MCF 10A (cell line): ENCODE results near the gene KRT76. TPM values are rescaled to one million over a fixed set of nuclear protein-coding genes. Genes with fewer than 3 reads are reported as not detected.

Experiments
- BruUV-seq: library from RNA; stranded (reverse); fragments of 400-500 nt; replicated peaks from 2 replicates; lab custom pipeline; 2021; lab: Mats Ljungman, UMichigan
- CTCF ChIA-PET: fragments of 300-600 bp; sonication (Branson Sonifier 250); formaldehyde crosslinking; extraction: SDS; loops from one replicate; lab custom pipeline; 2021; ENCODE audit warnings: antibody characterized with exemption, inconsistent platforms; lab: Yijun Ruan, JAX
- POLR2A ChIA-PET: fragments of 300-600, 350-650 bp; sonication (Branson Sonifier 250); formaldehyde crosslinking; extraction: SDS; loops from one replicate; lab custom pipeline; 2020; ENCODE audit warnings: antibody characterized with exemption, inconsistent platforms; lab: Yijun Ruan, JAX
- DNase-seq: peaks from one replicate; pipeline ENCODE4 v3.0.0-alpha.2; 2018; ENCODE audit not compliant: unreplicated experiment
- H3K27ac Mint-ChIP-seq: one replicate; pipeline ENCODE4 v1.8.0; 2022; ENCODE audit warnings: mild to moderate bottlenecking, low read depth, mixed read lengths; ENCODE audit not compliant: unreplicated experiment
- H3K27me3 Mint-ChIP-seq: one replicate; pipeline ENCODE4 v1.8.0; 2022; ENCODE audit warnings: mixed read lengths; ENCODE audit not compliant: insufficient read depth, unreplicated experiment
- H3K36me3 Mint-ChIP-seq: one replicate; pipeline ENCODE4 v1.8.0; 2022; ENCODE audit warnings: mild to moderate bottlenecking, moderate library complexity, mixed read lengths; ENCODE audit not compliant: insufficient read depth, unreplicated experiment
- H3K4me1 Mint-ChIP-seq: one replicate; pipeline ENCODE4 v1.8.0; 2022; ENCODE audit warnings: mixed read lengths; ENCODE audit not compliant: insufficient read depth, unreplicated experiment
- H3K4me3 Mint-ChIP-seq: one replicate; pipeline ENCODE4 v1.8.0; 2022; ENCODE audit warnings: mild to moderate bottlenecking, moderate library complexity, mixed read lengths; ENCODE audit not compliant: unreplicated experiment
- H3K9me3 Mint-ChIP-seq: one replicate; pipeline ENCODE4 v1.8.0; 2022; ENCODE audit warnings: mixed read lengths; ENCODE audit not compliant: unreplicated experiment
- intact Hi-C: fragments of 100-400 bp; cut with micrococcal nuclease; formaldehyde crosslinking; loops from 2 replicates; pipeline ENCODE4 v1.14.1; 2022
- total RNA-seq: library from RNA; stranded (reverse); gene quantifications from 2 replicates; pipeline ENCODE4 v1.2.3, GENCODE V29; 2022
- TF ChIP-seq, protein P1 (sequence below): fragments of 200-600 bp; IDR thresholded peaks from one replicate; pipeline ENCODE4 v1.8.0; 2022; ENCODE audit warnings: antibody characterized with exemption, mild to moderate bottlenecking; ENCODE audit not compliant: unreplicated experiment

KRT76 gene
- total RNA-seq, 1 experiment from 2014 or later = not detected

DNA sequence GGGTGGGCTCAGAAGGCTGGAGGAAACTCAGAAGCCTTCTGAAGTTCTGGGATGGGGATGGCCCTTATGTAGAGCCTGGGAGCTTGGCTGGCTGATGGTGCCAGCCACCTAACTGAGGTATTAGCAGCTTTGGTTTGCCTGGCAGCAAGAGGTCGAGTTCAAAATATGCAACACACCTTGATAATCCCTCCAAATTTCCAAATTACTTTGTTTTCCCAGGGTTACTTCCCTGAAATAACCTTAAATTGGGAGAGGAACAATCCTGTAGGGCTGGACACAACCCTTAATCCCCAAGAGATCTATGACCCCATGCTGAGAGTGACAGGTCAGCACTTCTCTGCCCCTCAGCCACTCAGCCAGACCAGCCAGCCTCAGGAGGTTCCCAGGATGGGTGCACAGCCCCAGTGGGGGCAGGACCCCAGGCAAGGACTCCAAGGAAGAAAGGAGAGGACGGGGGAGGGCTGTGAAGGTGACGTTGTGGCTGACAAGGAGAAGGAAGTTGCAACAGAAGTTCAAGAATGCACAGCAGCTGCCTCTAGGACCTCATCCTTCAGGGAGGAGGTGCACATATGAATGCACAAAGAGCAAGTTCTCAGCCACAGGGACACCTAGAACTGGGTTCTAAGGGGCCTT, 55.2 kb downstream of the KRT76 start:
- ChIA-PET POLR2A (no interaction called here), CTCF (no interaction called here)
- Mint-ChIP-seq H3K9me3 (no peaks in the 10 kb centered on the region), H3K36me3 (no peaks in the 10 kb centered on the region), H3K27ac (no peak overlapping the region), H3K27me3 (peaks cover 31% of the 10 kb centered on the region), H3K4me3 (no peak overlapping the region), H3K4me1 (no peaks in the 10 kb centered on the region)
- BruUV-seq = no TSS peak
- TF ChIP-seq, protein P1, sequence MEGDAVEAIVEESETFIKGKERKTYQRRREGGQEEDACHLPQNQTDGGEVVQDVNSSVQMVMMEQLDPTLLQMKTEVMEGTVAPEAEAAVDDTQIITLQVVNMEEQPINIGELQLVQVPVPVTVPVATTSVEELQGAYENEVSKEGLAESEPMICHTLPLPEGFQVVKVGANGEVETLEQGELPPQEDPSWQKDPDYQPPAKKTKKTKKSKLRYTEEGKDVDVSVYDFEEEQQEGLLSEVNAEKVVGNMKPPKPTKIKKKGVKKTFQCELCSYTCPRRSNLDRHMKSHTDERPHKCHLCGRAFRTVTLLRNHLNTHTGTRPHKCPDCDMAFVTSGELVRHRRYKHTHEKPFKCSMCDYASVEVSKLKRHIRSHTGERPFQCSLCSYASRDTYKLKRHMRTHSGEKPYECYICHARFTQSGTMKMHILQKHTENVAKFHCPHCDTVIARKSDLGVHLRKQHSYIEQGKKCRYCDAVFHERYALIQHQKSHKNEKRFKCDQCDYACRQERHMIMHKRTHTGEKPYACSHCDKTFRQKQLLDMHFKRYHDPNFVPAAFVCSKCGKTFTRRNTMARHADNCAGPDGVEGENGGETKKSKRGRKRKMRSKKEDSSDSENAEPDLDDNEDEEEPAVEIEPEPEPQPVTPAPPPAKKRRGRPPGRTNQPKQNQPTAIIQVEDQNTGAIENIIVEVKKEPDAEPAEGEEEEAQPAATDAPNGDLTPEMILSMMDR = no peak
- intact Hi-C loops = no loop called here
- DNase-seq = no peak

DNA sequence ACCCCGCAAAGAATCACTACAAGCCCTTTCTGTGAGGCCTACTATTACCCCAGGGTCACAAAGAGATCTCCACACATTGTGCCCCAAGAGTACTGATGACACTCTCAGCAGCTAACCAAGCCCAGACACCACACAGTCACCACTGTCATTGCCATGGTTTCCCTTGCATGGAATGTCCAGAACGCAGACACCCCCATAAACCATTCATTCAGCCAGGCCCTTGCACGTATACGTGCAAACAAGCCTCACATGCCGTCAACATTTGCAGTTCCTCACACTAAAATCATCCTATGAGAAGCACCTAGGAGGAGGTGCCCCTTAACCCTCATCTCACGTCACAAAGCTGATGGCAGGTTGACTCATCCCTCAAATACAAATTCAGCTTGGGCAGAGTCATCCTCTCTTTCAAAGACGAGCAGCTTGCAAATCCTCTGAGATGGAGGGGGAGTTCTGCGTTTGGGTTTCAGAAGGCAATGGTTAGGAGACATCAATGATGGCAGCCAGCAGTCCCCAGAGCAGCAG, 56.7 kb downstream of the KRT76 start:
- CTCF ChIA-PET = no interaction called here
- Mint-ChIP-seq H3K27ac (no peak overlapping the region), H3K4me1 (no peaks in the 10 kb centered on the region), H3K27me3 (peaks cover 37% of the 10 kb centered on the region), H3K9me3 (no peaks in the 10 kb centered on the region), H3K36me3 (no peaks in the 10 kb centered on the region), H3K4me3 (no peak overlapping the region)
- intact Hi-C loops = no loop called here
- BruUV-seq = no TSS peak
- TF ChIP-seq, protein P1 = no peak
- DNase-seq = no peak
- POLR2A ChIA-PET = no interaction called here

Other genes starting within 250 kb of the KRT76 start
- not detected in 2 replicates for gene KRT71, start 224.2 kb downstream of the KRT76 start, total RNA-seq
- gene KRT74, start 203.5 kb downstream of the KRT76 start, total RNA-seq = not detected in 2 replicates
- not detected in 2 replicates for gene KRT72, start 175.9 kb downstream of the KRT76 start, total RNA-seq
- gene KRT73, start 158.8 kb downstream of the KRT76 start, total RNA-seq = not detected in 2 replicates
- not detected in 2 replicates for gene KRT2, start 125.1 kb downstream of the KRT76 start, total RNA-seq
- gene KRT1, start 96.9 kb downstream of the KRT76 start, total RNA-seq = not detected in 2 replicates
- gene KRT77, start 73.8 kb downstream of the KRT76 start, total RNA-seq = not detected in 2 replicates
- gene KRT3, start 18.8 kb upstream of the KRT76 start, total RNA-seq = not detected in 2 replicates
- gene KRT4, start 36.8 kb upstream of the KRT76 start, total RNA-seq = not detected in 2 replicates
- not detected in 2 replicates for gene KRT79, start 57.0 kb upstream of the KRT76 start, total RNA-seq
- not detected in 2 replicates for gene KRT78, start 71.6 kb upstream of the KRT76 start, total RNA-seq
- 179 and 230 TPM in 2 replicates for gene KRT8, start 127.7 kb upstream of the KRT76 start, total RNA-seq
- gene KRT18, start 171.8 kb upstream of the KRT76 start, total RNA-seq = 659 and 662 TPM in 2 replicates
- gene EIF4B, start 229.1 kb upstream of the KRT76 start, total RNA-seq = 580 and 658 TPM in 2 replicates